Colonic mucosa (tissue), 4 donors: ENCODE measurements around the gene CHD2. TPM values are rescaled to one million over a fixed set of nuclear protein-coding genes. Genes with fewer than 3 reads are reported as not detected.
"Not testable (repeated sequence)": the region's sequence is repeated elsewhere in the genome, so short reads cannot be mapped to it uniquely, and the experiment has no call there.

Experiments
- DNase-seq: peaks from one replicate; pipeline ENCODE4 v3.0.0-alpha.2; 2020
- H3K27ac ChIP-seq: fragments of 200-600 bp; one replicate; pipeline ENCODE4 v1.8.0; 2021
- H3K27me3 ChIP-seq: fragments of 200-600 bp; one replicate; pipeline ENCODE4 v1.8.0; 2021
- H3K36me3 ChIP-seq: fragments of 200-600 bp; one replicate; pipeline ENCODE4 v1.8.0; 2021
- H3K4me1 ChIP-seq: fragments of 200-600 bp; one replicate; pipeline ENCODE4 v1.8.0; 2021; ENCODE audit warnings: mild to moderate bottlenecking
- H3K4me3 ChIP-seq: fragments of 200-600 bp; one replicate; pipeline ENCODE4 v1.8.0; 2021
- H3K9ac ChIP-seq, 2 donors: one replicate each; pipeline ENCODE4 v1.7.0; 2013; ENCODE audit warnings: control low read depth in 2 of 2, low read depth in 2 of 2, low read length in 2 of 2
- H3K9me3 ChIP-seq: fragments of 200-600 bp; one replicate; pipeline ENCODE4 v1.8.0; 2021
- CTCF ChIP-seq: fragments of 200-600 bp; IDR thresholded peaks from one replicate; pipeline ENCODE4 v1.8.0; 2022; ENCODE audit warnings: antibody characterized with exemption, mild to moderate bottlenecking
- intact Hi-C: fragments of 100-400 bp; cut with DNase I; formaldehyde crosslinking; loops from one replicate; pipeline ENCODE4 v1.14.1; 2022
- total RNA-seq, 2 donors: library from RNA; stranded (reverse); fragmentation: NEBNext Ultra II Directional in 1 of 2; extraction: Animal tissue kit (Norgen Biotek cat#: 25700) in 1 of 2; gene quantifications; one replicate each; pipeline ENCODE4 v1.2.1, GENCODE V29; 2021
- donor health status: healthy.
- donor health status: DM: no; HTN: no; CAD: no.
- donor health status: DM: no; HTN: no; CAD: no.

Gene CHD2
- total RNA-seq, 2 donors from 2014 or later: 87.5 to 121 TPM

GRCh38 chr15:93059442-93059841 is 159.3 kb downstream of the CHD2 start:
- TF ChIP-seq CTCF: no peak

DNA sequence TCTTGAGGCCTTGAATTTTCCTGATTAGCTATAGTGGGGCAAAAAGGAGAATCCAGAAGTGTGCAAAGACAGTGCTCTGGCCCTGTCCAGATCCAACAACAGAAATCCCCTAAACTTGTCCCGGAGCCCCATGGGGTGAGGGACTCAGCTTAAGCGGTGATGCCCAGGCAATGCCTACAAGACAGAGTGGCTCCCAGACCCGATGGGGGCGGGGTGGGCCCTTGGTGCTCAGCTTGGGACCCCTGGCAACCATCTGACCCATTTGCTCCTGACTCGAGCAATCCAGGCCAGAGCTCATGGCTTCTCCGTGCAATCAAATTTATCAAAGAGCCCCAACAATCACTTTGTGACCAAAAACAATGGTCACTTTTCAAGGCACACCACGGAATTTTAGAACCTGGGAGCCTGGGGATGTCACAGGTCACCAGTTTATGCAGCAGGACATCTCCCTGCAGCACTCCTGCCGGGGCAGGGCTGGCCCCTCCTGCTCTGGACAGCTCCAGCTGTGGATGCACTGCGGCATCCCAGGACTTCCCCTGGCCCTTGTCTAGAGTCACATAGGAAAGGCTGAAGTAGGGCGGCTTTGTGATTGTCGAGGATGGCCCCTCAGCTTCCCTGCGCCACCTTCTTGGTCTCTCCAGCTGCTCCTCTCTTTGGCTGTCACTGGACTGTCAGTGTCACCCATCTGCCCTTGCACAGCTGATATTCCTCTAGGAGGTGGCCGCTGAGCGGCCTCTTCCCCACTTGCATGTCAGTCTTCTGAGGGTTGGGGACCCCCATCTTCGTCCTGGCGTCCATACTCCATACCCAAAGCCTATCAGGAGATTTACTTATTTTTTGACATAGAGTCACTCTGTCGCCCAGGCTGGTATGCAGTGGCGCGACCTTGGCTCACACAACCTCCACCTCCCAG is 160.5 kb downstream of the CHD2 start:
- intact Hi-C loops: no loop called here
- no peaks in the 10 kb centered on the region for H3K27me3 ChIP-seq
- no peaks in the 10 kb centered on the region for H3K9me3 ChIP-seq
- H3K4me3 ChIP-seq: no peak overlapping the region
- no peak for TF ChIP-seq CTCF
- H3K27ac ChIP-seq: no peak overlapping the region
- DNase-seq: no peak
- no peaks in the 10 kb centered on the region for H3K36me3 ChIP-seq
- H3K4me1 ChIP-seq: no peaks in the 10 kb centered on the region
- no peak overlapping the region for H3K9ac ChIP-seq

More at GRCh38 chr15:93059442-93059841, 159.3 kb downstream of the CHD2 start:
- intact Hi-C loops: no loop called here
- Histone ChIP-seq H3K27ac (no peak overlapping the region), H3K4me1 (no peaks in the 10 kb centered on the region), H3K36me3 (no peaks in the 10 kb centered on the region), H3K9me3 (no peaks in the 10 kb centered on the region), H3K27me3 (no peaks in the 10 kb centered on the region), H3K4me3 (no peak overlapping the region), H3K9ac (no peak overlapping the region)
- DNase-seq: no peak

DNA sequence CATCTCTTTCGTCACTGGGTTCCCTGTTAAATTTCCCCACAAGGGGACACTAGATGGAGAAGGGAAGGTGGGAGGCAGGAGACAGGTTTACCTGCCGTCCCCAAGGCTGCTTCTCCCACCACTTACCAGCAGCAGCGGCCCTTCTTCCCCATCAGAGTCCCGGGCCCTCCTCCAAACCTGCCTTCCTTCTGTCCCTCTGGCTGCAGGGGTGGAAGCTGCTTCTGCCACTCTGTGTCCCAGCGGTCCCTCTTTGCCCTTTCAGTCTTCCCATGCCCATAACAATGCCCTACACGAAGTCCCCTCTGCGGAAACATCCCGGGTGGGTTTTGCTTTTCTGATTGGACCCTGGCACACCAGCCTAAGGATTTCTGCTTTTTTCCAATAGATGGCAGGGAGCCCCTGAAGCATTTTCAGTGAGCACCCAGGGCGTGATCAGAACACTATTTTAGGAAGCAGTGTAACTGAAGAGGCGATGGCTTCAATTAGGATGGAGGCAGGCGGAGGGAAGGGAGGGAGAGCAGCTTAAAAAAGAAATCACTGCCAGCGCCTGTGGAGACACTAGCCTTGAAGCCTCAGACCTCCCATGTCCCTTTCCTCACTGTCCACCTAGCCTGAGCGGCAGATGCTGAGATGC is 162.6 kb downstream of the CHD2 start:
- DNase-seq, H3K9me3 ChIP-seq, H3K4me3 ChIP-seq, H3K27me3 ChIP-seq, H3K36me3 ChIP-seq, H3K27ac ChIP-seq, intact Hi-C loops, H3K9ac ChIP-seq, H3K4me1 ChIP-seq: not testable (repeated sequence)

GRCh38 chr15:93063262-93063671 is 163.1 kb downstream of the CHD2 start:
- Histone ChIP-seq H3K27ac (no peak overlapping the region), H3K9ac (no peak overlapping the region), H3K36me3 (no peaks in the 10 kb centered on the region)

GRCh38 chr15:93063796-93064690 is 163.9 kb downstream of the CHD2 start:
- DNase-seq: no peak
- Histone ChIP-seq H3K9ac (no peak overlapping the region), H3K9me3 (no peaks in the 10 kb centered on the region), H3K27me3 (no peaks in the 10 kb centered on the region), H3K27ac (no peak overlapping the region), H3K4me3 (no peak overlapping the region), H3K4me1 (no peaks in the 10 kb centered on the region), H3K36me3 (no peaks in the 10 kb centered on the region)
- no peak for TF ChIP-seq CTCF
- intact Hi-C loops: no loop called here

More at GRCh38 chr15:93063262-93063671, 163.1 kb downstream of the CHD2 start:
- intact Hi-C loops: no loop called here
- no peak overlapping the region for H3K4me3 ChIP-seq
- H3K4me1 ChIP-seq: no peaks in the 10 kb centered on the region
- H3K27me3 ChIP-seq: no peaks in the 10 kb centered on the region
- no peaks in the 10 kb centered on the region for H3K9me3 ChIP-seq
- no peak for TF ChIP-seq CTCF
- DNase-seq: no peak
